Activated effector memory CD4-positive, alpha-beta T cell treated with anti-CD3 and anti-CD28 coated beads, Interleukin-2, amount 50 U/mL, for 16 hours (primary cell): ENCODE results near the gene SEPTIN5.
A peak's percentile ranks its signal among the peaks of the same experiment; 100 is the strongest.

Experiments
- DNase-seq: peaks from one replicate; pipeline ENCODE4 v3.0.0-alpha.2; 2020

SEPTIN5 gene

GRCh38 chr22:19706661-19707151, 7.6 kb upstream of the SEPTIN5 start:
- DNase-seq, result peak; percentile 5

DNA sequence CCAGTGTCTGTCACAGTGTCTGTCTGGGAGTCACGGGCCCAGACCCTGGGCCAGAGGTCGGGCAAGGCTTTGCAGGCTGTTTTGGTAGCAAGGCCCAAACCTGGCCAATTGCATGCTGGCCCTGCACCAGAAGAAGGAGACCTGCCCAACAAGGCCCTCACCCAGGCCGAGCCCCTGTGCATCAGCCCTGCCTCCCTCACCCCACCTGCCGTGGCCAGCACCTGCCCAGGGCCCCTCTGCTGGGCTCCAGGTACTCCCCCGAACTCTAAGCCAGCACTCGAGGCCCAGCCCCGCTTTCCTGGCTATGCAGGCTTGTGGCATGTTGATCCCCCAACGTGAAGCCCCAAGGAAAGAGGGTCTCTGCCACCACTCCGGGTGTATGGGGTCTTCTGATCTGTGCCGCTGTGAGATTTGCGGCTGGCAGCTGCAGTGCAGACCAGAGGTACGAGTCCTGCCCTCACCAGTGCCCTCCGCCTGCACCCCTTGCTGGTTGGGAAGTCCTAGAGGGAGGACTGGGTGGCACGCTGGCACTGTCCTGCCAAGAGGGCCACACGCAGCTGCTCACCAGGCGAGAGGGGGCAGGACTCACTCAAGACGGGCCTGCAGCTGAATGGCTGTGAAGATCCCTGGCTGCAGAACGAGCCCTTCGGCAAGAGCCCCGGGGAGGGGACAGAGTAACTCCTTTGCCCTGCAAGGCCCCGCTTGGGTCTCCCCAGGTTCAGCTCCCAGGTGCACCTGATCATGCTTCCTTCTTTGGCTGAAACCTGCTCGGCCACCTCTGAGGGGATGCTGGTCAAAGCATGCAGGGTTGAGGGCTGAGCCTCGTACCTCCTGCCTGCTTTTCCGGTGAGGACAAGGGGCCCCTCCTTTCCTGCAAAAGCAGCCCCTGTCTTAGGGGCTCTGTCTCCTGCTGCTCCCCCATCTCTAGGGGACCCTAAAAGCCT, 6.7 kb upstream of the SEPTIN5 start:
- DNase-seq, result peak; percentile 58

DNA sequence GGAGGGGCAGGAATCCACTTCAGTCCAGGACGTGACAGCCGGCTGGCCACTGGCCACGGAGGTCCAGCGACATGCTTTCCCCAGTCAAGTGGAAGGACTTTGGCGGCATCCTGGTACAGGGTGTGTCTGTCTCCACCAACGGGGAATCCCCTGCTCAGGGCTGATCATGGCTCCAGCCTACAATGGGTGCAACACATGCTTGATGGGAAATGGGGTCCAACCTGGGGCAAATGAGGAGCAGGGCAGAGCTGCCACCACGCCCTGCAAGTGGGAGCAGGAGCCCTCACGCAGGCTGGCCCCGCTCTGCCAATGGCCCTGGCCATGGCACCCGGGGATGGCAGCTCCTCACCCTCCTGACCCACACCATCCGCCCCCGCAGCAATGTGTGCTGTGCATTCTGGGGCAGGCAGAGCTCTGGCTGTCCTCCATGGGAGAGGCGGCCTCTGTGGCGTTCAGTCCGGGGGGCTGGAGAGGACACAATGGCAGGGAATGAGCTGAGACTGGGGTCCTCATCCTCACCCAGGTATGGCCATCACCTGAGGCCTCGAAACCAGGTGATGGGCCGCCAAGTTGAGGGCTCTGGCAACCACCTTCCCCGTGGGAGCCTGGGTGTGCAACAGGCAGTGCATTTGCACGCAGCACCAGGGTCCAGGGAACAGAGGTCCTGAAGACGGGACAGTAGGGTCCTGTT, 5.8 kb upstream of the SEPTIN5 start:
- peak; percentile 59 for DNase-seq

- DNase-seq, result peak; percentile 41
Measured at GRCh38 chr22:19709063-19709769, 5.1 kb upstream of the SEPTIN5 start.

DNA sequence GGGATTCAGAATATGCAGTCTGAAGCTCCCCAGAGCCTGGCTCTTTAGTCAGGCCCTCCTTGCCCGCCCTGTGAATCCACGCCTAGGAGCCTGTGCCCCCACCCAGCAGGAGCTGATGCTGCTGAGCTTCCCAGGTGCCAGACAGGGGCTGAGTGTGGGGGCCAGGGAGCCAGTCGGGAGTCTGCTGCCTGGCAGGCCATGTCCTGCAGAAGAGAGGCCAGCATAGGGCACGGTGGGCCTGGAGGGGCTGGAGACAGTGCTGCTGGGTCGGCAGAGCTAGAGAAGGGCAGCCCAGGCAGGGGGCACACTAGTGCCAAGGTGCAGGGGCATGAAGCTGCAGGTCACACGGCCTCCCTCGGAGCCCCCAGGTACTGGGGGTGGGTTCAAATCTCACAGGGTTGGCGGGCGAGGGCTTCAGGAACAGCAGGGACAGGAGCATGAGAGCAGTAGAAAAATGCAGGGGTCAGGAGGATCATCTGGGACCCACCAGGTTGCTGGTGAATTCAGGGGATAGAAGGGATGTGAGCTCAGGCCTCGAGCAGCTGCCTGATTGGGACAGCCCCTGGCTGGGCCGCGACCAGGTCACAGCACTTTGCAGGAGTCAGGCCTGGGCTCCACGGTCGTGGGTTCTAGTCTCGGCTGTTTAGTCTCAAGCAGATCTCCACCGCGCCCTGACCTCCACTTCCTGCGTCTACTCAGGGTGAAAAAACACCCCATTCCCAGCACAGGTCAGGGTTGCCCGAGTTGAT, 4.1 kb upstream of the SEPTIN5 start:
- DNase-seq, result no peak

- DNase-seq, result no peak
Measured at GRCh38 chr22:19710769-19711106, 3.6 kb upstream of the SEPTIN5 start.

- no peak for DNase-seq
Measured at GRCh38 chr22:19713245-19713644, 1.1 kb upstream of the SEPTIN5 start.

DNA sequence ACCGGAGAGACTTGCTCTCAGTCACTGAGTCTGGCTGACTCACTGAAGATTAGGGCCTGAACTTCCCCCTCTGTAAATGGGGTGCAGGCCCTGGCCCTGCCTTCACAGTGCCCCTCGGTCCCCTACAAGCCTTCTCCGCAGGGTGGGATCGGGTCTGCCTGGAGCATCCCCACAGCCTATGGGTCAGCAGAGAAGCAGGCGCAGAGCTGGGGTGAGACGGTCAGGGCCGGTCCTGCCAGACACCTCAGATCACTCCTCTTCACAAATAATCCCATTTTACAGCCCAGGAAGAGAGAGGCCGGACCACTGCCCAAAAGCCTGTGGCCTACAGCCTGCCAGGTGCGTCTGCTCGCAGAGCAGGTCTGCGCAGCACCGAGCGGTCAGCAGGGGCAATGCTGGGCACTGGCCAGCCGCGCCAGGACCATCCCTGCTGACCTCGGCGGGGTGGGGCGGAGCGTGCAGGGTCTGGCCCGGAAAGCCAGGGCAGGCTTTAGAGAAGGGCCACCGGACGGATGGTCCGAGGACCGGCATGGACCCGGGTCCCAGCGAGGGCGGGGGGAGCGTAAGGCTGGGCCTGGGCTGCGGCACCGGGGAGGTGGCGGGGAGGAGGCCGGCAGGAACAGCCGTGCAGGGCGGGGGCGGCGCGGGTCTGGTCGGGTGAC, 522 bp upstream of the SEPTIN5 start:
- DNase-seq, result no peak

DNA sequence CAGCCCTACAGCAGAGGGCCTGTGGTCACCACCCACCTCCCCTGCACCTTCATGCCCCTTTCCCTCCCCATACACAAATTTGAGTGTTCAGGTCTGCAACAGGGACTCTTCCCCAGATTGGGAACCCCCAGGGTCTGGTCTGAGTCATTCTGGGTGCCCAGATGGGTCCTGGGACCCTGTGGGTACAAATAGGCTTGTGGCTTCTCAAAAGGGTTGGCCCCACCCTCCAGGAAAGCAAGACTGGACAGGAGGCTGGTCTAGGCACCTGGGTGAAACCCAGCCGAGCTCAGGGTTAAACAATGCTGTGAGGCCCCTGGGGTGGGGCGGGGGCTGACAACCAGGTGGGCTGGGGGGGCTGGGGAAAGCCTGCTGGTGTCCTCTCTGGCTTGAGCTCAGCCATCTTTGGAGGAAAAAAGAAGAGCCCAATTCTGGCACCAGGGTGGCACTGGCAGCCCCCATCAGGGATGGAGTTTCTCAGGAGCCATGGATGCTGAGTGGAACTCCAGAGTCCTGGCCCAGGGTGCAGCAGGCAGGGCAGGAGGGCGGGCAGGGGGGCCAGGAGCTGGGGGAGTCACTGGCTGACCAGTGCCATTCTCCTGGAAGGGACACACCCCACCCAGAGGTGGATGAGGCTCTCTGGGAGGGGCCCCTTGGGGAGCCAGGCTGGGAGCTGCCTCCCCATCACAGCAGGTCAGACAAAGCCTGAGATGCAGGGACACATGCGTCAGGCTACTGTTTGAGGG, 1.1 kb downstream of the SEPTIN5 start:
- no peak for DNase-seq

- DNase-seq, result no peak
Measured at GRCh38 chr22:19716041-19716828, 1.9 kb downstream of the SEPTIN5 start.

- DNase-seq, result no peak
Measured at GRCh38 chr22:19716829-19717105, 2.5 kb downstream of the SEPTIN5 start.

- no peak for DNase-seq
Measured at GRCh38 chr22:19717181-19717580, 2.9 kb downstream of the SEPTIN5 start.

DNA sequence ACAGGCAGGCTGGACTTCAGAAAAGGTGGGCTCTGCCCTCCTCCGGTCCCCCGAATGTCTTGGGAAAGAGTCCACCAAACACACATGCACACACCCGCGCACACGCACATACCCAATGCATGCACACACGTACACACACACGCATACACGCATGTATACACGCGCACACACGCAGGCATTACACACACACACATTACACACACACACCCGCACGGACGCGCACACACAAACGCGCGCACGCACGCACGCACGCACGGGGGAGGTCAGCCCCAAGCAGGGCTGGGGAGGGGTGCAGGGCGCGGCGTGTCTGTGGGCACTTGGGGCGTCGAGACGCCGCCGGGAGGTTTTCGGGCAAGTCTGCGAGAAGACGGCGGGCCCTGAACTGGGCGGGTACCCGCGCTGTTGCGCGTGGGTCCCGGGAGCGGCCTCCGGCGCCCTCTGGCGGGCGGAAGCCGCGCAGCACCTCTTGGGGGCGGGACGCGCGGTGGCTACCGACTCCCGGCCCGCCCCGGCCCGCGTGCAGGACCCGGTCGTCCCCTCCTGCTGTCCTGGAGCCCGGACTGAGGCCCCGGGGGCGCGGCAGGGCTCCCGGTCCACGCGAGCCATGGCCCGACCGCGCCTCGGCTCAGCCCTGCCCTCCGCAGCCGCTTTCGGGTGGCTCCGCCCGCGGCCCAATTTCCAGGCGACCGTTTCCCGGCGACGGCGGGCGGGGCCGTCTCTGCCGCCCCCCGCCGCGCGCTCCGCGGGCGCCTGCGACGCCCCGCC, 3.6 kb downstream of the SEPTIN5 start:
- peak; percentile 93 for DNase-seq

GRCh38 chr22:19718456-19719049, 4.2 kb downstream of the SEPTIN5 start:
- DNase-seq, result no peak

- DNase-seq, result peak; percentile 70
Measured at GRCh38 chr22:19719050-19719482, 4.8 kb downstream of the SEPTIN5 start.

GRCh38 chr22:19719488-19720021, 5.3 kb downstream of the SEPTIN5 start:
- no peak for DNase-seq

- no peak for DNase-seq
Measured at GRCh38 chr22:19720150-19720827, 6.0 kb downstream of the SEPTIN5 start.

DNA sequence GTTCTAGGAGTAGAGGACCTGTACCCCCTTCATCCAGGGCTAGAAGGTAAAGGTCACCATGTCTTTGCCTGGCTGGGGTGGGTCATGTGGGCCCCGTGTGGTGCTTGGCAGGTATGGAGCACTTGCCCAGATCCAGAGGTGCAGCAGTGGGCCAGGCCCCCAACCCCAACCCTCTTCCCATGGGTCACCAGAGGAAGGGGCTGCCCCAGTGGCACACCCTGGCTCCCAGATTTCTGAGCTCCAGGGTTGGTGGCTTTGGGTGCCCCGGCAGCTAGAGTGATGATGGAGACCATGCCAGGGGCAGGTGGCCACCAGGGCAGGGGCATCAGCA, 6.7 kb downstream of the SEPTIN5 start:
- DNase-seq, result no peak
